K562 (cell line): Measurements from ENCODE around the gene ATP6V0D1. TPM values are rescaled to one million over a fixed set of nuclear protein-coding genes. Genes with fewer than 3 reads are reported as not detected.

ENCODE experiments used
- ATAC-seq: fragments of 200-7000 bp; cut with Tn5 transposase; 3 replicates; pipeline ENCODE4 v1.9.1; 2020; ENCODE audit warnings: moderate library complexity
- BruUV-seq: library from RNA; stranded (reverse); fragments of 400-500 nt; replicated peaks from 2 replicates; lab custom pipeline; 2021; lab: Mats Ljungman, UMichigan
- CTCF ChIA-PET: fragments of 300-600 bp; formaldehyde crosslinking; extraction: SDS; loops from one replicate; lab custom pipeline; 2021; ENCODE audit warnings: low intra/inter-chr PET ratio; lab: Yijun Ruan, JAX
- POLR2A ChIA-PET: fragments of 300-600, 350-650 bp; sonication (Branson Sonifier 250); formaldehyde crosslinking; extraction: SDS; loops from one replicate; lab custom pipeline; 2021; ENCODE audit warnings: antibody characterized with exemption, inconsistent platforms; lab: Yijun Ruan, JAX
- DNase-seq, 4 experiments: peaks; one replicate each; pipeline versions ENCODE4 v3.0.0 to v3.0.0-alpha.2; 2011 to 2018; ENCODE audit warnings: low spot score in 3 of 4, mixed read lengths in 3 of 4; ENCODE audit errors: extremely low read depth in 1 of 4
- FAIRE-seq: peaks from 2 replicates; lab custom pipeline; 2011; peaks lifted over from hg19 to GRCh38; lab: Jason Lieb, UNC
- H2AFZ ChIP-seq: 2 replicates; pipeline ENCODE4 v1.6.0; 2011; ENCODE audit warnings: low read depth, low read length, control low read depth, inconsistent platforms
- H3K27ac ChIP-seq: fragments of 200-600 bp; 3 replicates; pipeline ENCODE4 v1.8.0; 2011; ENCODE audit warnings: low read depth, mild to moderate bottlenecking, control low read depth, inconsistent platforms, low read length, moderate library complexity, mixed read lengths; ENCODE audit errors: extremely low read depth
- H3K27me3 ChIP-seq, 2 experiments: fragments of 300-600 bp in 1 of 2; 2 replicates in 1 of 2; 3 replicates in 1 of 2; pipeline versions ENCODE4 v1.6.0 to v1.8.0; 2011; ENCODE audit warnings: inconsistent platforms in 2 of 2, low read length in 2 of 2, mild to moderate bottlenecking in 1 of 2, mixed read lengths in 1 of 2, moderate library complexity in 1 of 2; ENCODE audit not compliant: control insufficient read depth in 2 of 2, insufficient read depth in 2 of 2
- H3K36me3 ChIP-seq: fragments of 300-600 bp; 3 replicates; pipeline ENCODE4 v1.8.0; 2011; ENCODE audit warnings: mild to moderate bottlenecking, low read length, inconsistent platforms; ENCODE audit not compliant: control insufficient read depth, insufficient read depth
- H3K4me1 ChIP-seq, 2 experiments: fragments of 200-600 bp in 1 of 2; replicated peaks in 1 of 2; 2 replicates in 1 of 2; 3 replicates in 1 of 2; pipeline versions ENCODE4 v1.5.1 to v1.8.0; 2011; ENCODE audit warnings: inconsistent platforms in 2 of 2, low read length in 2 of 2, mild to moderate bottlenecking in 1 of 2, mixed read lengths in 1 of 2, moderate library complexity in 1 of 2; ENCODE audit not compliant: control insufficient read depth in 2 of 2, insufficient read depth in 2 of 2
- H3K4me2 ChIP-seq: 2 replicates; pipeline ENCODE4 v1.6.1; 2011; ENCODE audit warnings: low read length, control low read depth, inconsistent platforms, mixed read lengths; ENCODE audit not compliant: insufficient read depth
- H3K4me3 ChIP-seq: fragments of 200-600 bp; sonication (generic), shearing (Covaris generic); 2 replicates; pipeline ENCODE4 v1.5.1; 2016; ENCODE audit warnings: control low read depth, inconsistent platforms
- H3K79me2 ChIP-seq: fragments of 200-600 bp; 3 replicates; pipeline ENCODE4 v1.8.0; 2011; ENCODE audit warnings: low read length, inconsistent platforms; ENCODE audit not compliant: control insufficient read depth, insufficient read depth
- H3K9ac ChIP-seq, 2 experiments: 2 replicates each; pipeline versions ENCODE4 v1.6.0 to v1.6.1; 2011; ENCODE audit warnings: low read depth in 2 of 2, low read length in 2 of 2, control low read depth in 1 of 2, inconsistent platforms in 1 of 2, mild to moderate bottlenecking in 1 of 2, mixed read lengths in 1 of 2; ENCODE audit not compliant: insufficient read depth in 1 of 2
- H3K9me1 ChIP-seq: one replicate; pipeline ENCODE4 v1.6.0; 2011; ENCODE audit warnings: inconsistent platforms, mild to moderate bottlenecking, low read length, moderate library complexity; ENCODE audit not compliant: control insufficient read depth, insufficient read depth
- H3K9me3 ChIP-seq: replicated peaks from 2 replicates; pipeline ENCODE4 v1.5.1; 2011; ENCODE audit warnings: low read depth, low read length, inconsistent platforms; ENCODE audit not compliant: control insufficient read depth, insufficient read depth
- H4K20me1 ChIP-seq: replicated peaks from 2 replicates; pipeline ENCODE4 v1.6.1; 2011; ENCODE audit warnings: low read length, inconsistent platforms, mixed read lengths; ENCODE audit not compliant: control insufficient read depth, insufficient read depth
- FOXA3 ChIP-seq, 2 experiments: fragments of 450-650 bp in 1 of 2; sonication (generic) in 1 of 2; formaldehyde crosslinking; IDR thresholded peaks in 1 of 2; conservative IDR thresholded peaks in 1 of 2; 2 replicates each; pipeline versions ENCODE4 v1.4.0 to v1.8.0; 2020 to 2022; ENCODE audit warnings: mild to moderate bottlenecking in 2 of 2, missing genetic modification reagents in 1 of 2
- HMG20A ChIP-seq: fragments of 450-650 bp; formaldehyde crosslinking; conservative IDR thresholded peaks from 2 replicates; pipeline ENCODE4 v1.4.0; 2020; ENCODE audit warnings: mild to moderate bottlenecking, mixed read lengths
- YY1 ChIP-seq, 3 experiments: IDR thresholded peaks; 2 replicates each; pipeline ENCODE4 v1.6.1; 2011; ENCODE audit warnings: low read length in 2 of 3, mild to moderate bottlenecking in 2 of 3, moderate library complexity in 2 of 3, borderline replicate concordance in 1 of 3, control low read depth in 1 of 3, low read depth in 1 of 3; ENCODE audit not compliant: insufficient read depth in 3 of 3, insufficient replicate concordance in 2 of 3, control insufficient read depth in 1 of 3, insufficient read length in 1 of 3; ENCODE audit errors: extremely low read depth in 1 of 3
- WGBS: fragments of 100-300 bp; shearing (Covaris generic); methylation state at CpG from one replicate; pipeline ENCODE4 v1.1.6; 2016; ENCODE audit warnings: low coverage, mixed read lengths; ENCODE audit not compliant: insufficient coverage; ENCODE audit errors: missing lambda C conversion rate; 5-methylcytosine and 5-hydroxymethylcytosine counted together
- in situ Hi-C: fragments of 300-500 bp; cut with MboI; formaldehyde crosslinking; loops from 4 replicates; pipeline ENCODE4 v1.15.0; 2018; ENCODE audit warnings: inconsistent platforms, mixed read lengths
- intact Hi-C: fragments of 100-400 bp; cut with micrococcal nuclease; formaldehyde crosslinking; loops from 2 replicates; pipeline ENCODE4 v1.14.2; 2022
- polyA plus RNA-seq, 8 experiments: library from polyadenylated mRNA; depleted of rRNA in 4 of 8; stranded (reverse) in 5 of 8; unstranded in 3 of 8; fragments of >200 nt; fragmentation: Nextera tagmentation in 2 of 8; fragmentation: Illumina TruSeq in 1 of 8; extraction: Ambion mirVana in 2 of 8; extraction: Trizol in 1 of 8; gene quantifications; 2 replicates each; pipeline versions ENCODE4 v1.2.1 to v1.2.3, GENCODE V29; 2011 to 2014; ENCODE audit warnings: inconsistent platforms in 1 of 8, missing spikeins in 1 of 8
- total RNA-seq, 7 experiments: library from RNA; depleted of rRNA in 6 of 7; stranded (reverse); fragments of >200 nt in 6 of 7; fragmentation: Illumina TruSeq in 2 of 7; extraction: Trizol in 2 of 7; gene quantifications; 2 replicates each; pipeline versions ENCODE4 v1.2.1 to v1.2.3, GENCODE V29; 2011 to 2021; ENCODE audit warnings: low replicate concordance in 1 of 7
- TF ChIP-seq, protein P1 (sequence below): fragments of 250-450 bp; sonication (Bioruptor Pico); IDR thresholded peaks from 2 replicates; pipeline ENCODE4 v1.8.0; 2022; ENCODE audit warnings: moderate library complexity, mild to moderate bottlenecking, inconsistent platforms

The ATP6V0D1 gene
- total and polyA plus RNA-seq, 9 of the 15 experiments (the other 6 are each of a cell fraction or from before 2014, with no cell fraction given), result 23.2 to 69.7 (median 45.6) TPM

DNA sequence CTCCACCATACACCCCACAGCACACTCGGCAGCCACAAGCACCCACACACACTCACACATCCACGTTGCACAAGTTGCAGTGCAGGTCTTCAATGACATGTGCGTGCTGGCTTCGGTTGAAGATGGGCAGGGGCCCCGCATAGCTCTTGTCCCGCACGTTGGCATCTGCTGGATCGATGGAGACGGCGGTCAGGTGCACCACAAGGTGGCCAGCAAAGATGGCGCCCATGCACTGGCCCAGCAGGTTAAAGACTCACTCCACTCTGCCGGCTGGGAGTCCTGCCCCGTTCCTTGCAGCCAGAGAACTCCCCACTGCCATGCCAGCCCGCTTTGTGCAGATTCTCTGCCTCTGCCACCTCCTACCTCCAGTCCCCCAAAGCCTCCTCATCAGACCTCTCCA lies 80.1 kb downstream of the ATP6V0D1 start:
- intact Hi-C loops, result loop anchor here (10.0 kb wide), 1 partner anchor 386 kb away; no protein-coding TSS in a partner anchor
- WGBS, result 8% methylated on average over 14 of the region's 14 CpGs

More for the DNA sequence above, 80.1 kb downstream of the ATP6V0D1 start:
- Histone ChIP-seq H3K79me2 (no peaks in the 10 kb centered on the region), H3K27me3 (peaks cover 2 to 18% of the 10 kb centered on the region in 2 experiments; a peak in 3 of 5 replicates), H3K4me1 (peaks cover 14 to 52% of the 10 kb centered on the region in 2 experiments)
- FAIRE-seq (no peak), ATAC-seq (no peak)
- BruUV-seq, result no TSS peak
- TF ChIP-seq, protein P1, sequence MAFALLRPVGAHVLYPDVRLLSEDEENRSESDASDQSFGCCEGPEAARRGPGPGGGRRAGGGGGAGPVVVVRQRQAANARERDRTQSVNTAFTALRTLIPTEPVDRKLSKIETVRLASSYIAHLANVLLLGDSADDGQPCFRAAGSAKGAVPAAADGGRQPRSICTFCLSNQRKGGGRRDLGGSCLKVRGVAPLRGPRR (CRISPR knock-in tag), result no peak
- TF ChIP-seq FOXA3 (CRISPR knock-in tag; conservative IDR thresholded peaks at IDR 0.05 in 1 of 2, IDR thresholded peaks at IDR 0.05 in 1 of 2) (no peak), HMG20A (CRISPR knock-in tag) (no peak), YY1 (IDR thresholded peaks at IDR 0.05; ENCODE audit: borderline replicate concordance in 1 of 3, control insufficient read depth in 1 of 3, extremely low read depth in 1 of 3, insufficient read depth in 3 of 3, insufficient read length in 1 of 3, insufficient replicate concordance in 2 of 3, low read depth in 1 of 3, low read length in 2 of 3) (peak in 1 of 3 experiments; percentile 52)
- TF ChIP-seq, all 486 proteins: peak for 1
- Histone ChIP-seq H4K20me1 (no peaks in the 10 kb centered on the region), H2AFZ (no peak overlapping the region), H3K36me3 (no peaks in the 10 kb centered on the region), H3K27ac (no peak overlapping the region), H3K9me3 (no peaks in the 10 kb centered on the region), H3K4me2 (no peak overlapping the region), H3K9ac (no peak overlapping the region), H3K9me1 (no peaks in the 10 kb centered on the region), H3K4me3 (no peak overlapping the region)
- CTCF ChIA-PET, result interaction anchor here (1.3 kb wide), 1 partner anchor 27 kb away, joined by 3 read pairs; no protein-coding TSS in a partner anchor
- DNase-seq, result no peak
- POLR2A ChIA-PET, result interaction anchor here (0.6 kb wide), 1 partner anchor 137 kb away, joined by 3 read pairs; no protein-coding TSS in a partner anchor
- in situ Hi-C loops, result loop anchor here (25.0 kb wide), 1 partner anchor 439 kb away; the partner anchor contains the start of gene CES3
